Keratinocyte (primary cell): ENCODE measurements around the gene CXCR6. TPM values are rescaled to one million over a fixed set of nuclear protein-coding genes. Genes with fewer than 3 reads are reported as not detected.

Source experiments
- DNase-seq: peaks from one replicate; pipeline ENCODE4 v3.0.0-alpha.2; 2011; ENCODE audit warnings: low read depth, missing footprints, low spot score
- FAIRE-seq: peaks from 2 replicates; lab custom pipeline; 2011; peaks lifted over from hg19 to GRCh38; lab: Jason Lieb, UNC
- H2AFZ ChIP-seq: 2 replicates; pipeline ENCODE4 v1.6.0; 2012; ENCODE audit warnings: low read length, control low read depth, inconsistent platforms; ENCODE audit not compliant: control insufficient read depth
- H3K27ac ChIP-seq: 2 replicates; pipeline ENCODE4 v1.5.1; 2011; ENCODE audit warnings: low read length; ENCODE audit not compliant: control insufficient read depth, insufficient read depth
- H3K27me3 ChIP-seq: 3 replicates; pipeline ENCODE4 v1.6.0; 2011; ENCODE audit warnings: low read length; ENCODE audit not compliant: control insufficient read depth, insufficient read depth; ENCODE audit errors: extremely low read depth
- H3K36me3 ChIP-seq, 2 experiments: 2 replicates in 1 of 2; 3 replicates in 1 of 2; pipeline ENCODE4 v1.5.1; 2011; ENCODE audit warnings: low read length in 2 of 2, mild to moderate bottlenecking in 1 of 2; ENCODE audit not compliant: control insufficient read depth in 2 of 2, insufficient read depth in 2 of 2; ENCODE audit errors: extremely low read depth in 1 of 2
- H3K4me1 ChIP-seq: 3 replicates; pipeline ENCODE4 v1.5.1; 2011; ENCODE audit warnings: low read length; ENCODE audit not compliant: control insufficient read depth, insufficient read depth; ENCODE audit errors: extremely low read depth
- H3K4me2 ChIP-seq: 3 replicates; pipeline ENCODE4 v1.6.0; 2011; ENCODE audit warnings: low read depth, low read length; ENCODE audit not compliant: control insufficient read depth, insufficient read depth; ENCODE audit errors: extremely low read depth
- H3K4me3 ChIP-seq, 3 experiments: fragments of 200-600 bp in 1 of 3; sonication (generic) in 1 of 3; 2 replicates in 2 of 3; 3 replicates in 1 of 3; pipeline ENCODE4 v1.5.1; 2011 to 2016; ENCODE audit warnings: low read length in 3 of 3, mild to moderate bottlenecking in 3 of 3, control low read depth in 2 of 3, inconsistent platforms in 1 of 3, low read depth in 1 of 3, mixed read lengths in 1 of 3, mixed run types in 1 of 3, moderate library complexity in 1 of 3; ENCODE audit not compliant: control insufficient read depth in 2 of 3, insufficient read depth in 2 of 3; ENCODE audit errors: extremely low read depth in 1 of 3
- H3K79me2 ChIP-seq: 2 replicates; pipeline ENCODE4 v1.6.0; 2012; ENCODE audit warnings: low read length; ENCODE audit not compliant: control insufficient read depth, insufficient read depth
- H3K9ac ChIP-seq: 3 replicates; pipeline ENCODE4 v1.6.0; 2011; ENCODE audit warnings: low read length; ENCODE audit not compliant: control insufficient read depth, insufficient read depth; ENCODE audit errors: extremely low read depth
- H3K9me1 ChIP-seq: 3 replicates; pipeline ENCODE4 v1.6.0; 2011; ENCODE audit warnings: low read length; ENCODE audit not compliant: control insufficient read depth, insufficient read depth; ENCODE audit errors: extremely low read depth
- H3K9me3 ChIP-seq: 2 replicates; pipeline ENCODE4 v1.5.1; 2012; ENCODE audit warnings: low read depth, low read length; ENCODE audit not compliant: control insufficient read depth
- H4K20me1 ChIP-seq: 3 replicates; pipeline ENCODE4 v1.6.0; 2011; ENCODE audit warnings: low read length; ENCODE audit not compliant: control insufficient read depth, insufficient read depth; ENCODE audit errors: extremely low read depth
- EZH2 ChIP-seq: IDR thresholded peaks from one replicate; pipeline ENCODE4 v1.6.1; 2012; ENCODE audit warnings: inconsistent platforms, mild to moderate bottlenecking, low read length, moderate library complexity
- dilution Hi-C: fragments of 300-500 bp; cut with MboI; formaldehyde crosslinking; loops from one replicate; pipeline ENCODE4 v1.7.0; 2020; ENCODE audit warnings: low sequenced_read_pairs; ENCODE audit not compliant: extremely low pct_ligation_motif_present
- polyA plus RNA-seq, 5 experiments: library from polyadenylated mRNA; depleted of rRNA in 3 of 5; stranded (reverse) in 3 of 5; stranded (forward) in 1 of 5; unstranded in 1 of 5; fragments of >200 nt; gene quantifications; 1 replicate in 1 of 5; 2 replicates in 3 of 5; 3 replicates in 1 of 5; pipeline versions ENCODE4 v1.2.1 to v1.2.3, GENCODE V29; 2011 to 2012; ENCODE audit warnings: missing spikeins in 2 of 5, low read depth in 1 of 5, low replicate concordance in 1 of 5
- TF ChIP-seq, protein P1 (sequence below), 3 experiments: IDR thresholded peaks in 1 of 3; conservative IDR thresholded peaks in 1 of 3; optimal IDR thresholded peaks in 1 of 3; 2 replicates in 2 of 3; 3 replicates in 1 of 3; pipeline versions ENCODE3 to v1.5.1; 2011; ENCODE audit warnings: low read length in 3 of 3, mild to moderate bottlenecking in 3 of 3, moderate library complexity in 2 of 3, control low read depth in 1 of 3, inconsistent platforms in 1 of 3; ENCODE audit not compliant: insufficient read depth in 2 of 3; ENCODE audit errors: extremely low read depth in 1 of 3

The CXCR6 gene
- polyA plus RNA-seq, 1 donor (not counting 4 experiments of a cell fraction or from before 2014, with no cell fraction given) = not detected

DNA sequence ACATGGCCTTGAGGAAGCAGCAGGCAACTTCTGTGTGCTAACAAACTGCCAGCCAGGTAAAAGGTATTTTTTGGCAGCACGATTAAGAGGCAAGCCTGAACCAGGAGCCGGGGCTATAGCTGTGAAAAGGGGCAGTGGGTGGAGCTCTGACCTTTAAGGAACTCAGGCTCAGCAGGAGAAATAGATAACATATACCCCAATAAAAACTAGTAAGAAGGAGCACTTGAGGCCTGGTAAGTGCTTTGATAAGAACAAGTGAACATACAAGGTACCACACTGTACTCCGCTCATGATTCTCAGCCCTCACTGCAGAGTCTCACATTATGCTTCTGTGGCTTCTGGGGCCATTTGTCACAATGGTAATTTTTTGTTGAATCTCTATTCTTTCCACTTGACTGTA, 46.9 kb downstream of the CXCR6 start:
- dilution Hi-C loops = no loop called here
- no peak overlapping the region for H3K4me3 ChIP-seq
- FAIRE-seq = no peak

DNA sequence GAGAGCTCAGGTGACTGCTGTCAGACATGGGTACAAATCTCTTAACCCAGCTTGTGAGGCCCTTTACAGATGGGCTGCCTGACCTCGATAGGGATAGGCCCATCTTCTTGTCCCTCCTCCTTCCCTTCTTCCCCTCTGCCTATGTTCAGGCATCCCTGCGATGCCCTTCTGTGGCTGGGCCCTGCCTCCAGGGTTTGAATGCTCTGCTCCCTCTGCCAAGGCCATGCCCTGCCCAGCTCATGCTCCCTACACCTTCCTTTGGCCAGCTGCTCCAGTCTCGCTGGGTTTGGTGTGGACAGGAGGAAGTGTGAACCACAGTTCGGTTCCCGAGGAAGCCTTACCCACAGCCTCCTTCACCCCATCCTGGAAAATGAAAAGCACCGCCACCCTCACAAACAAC, 48.1 kb downstream of the CXCR6 start:
- no peak overlapping the region for H3K4me3 ChIP-seq
- peaks cover 2% of the 10 kb centered on the region for H3K79me2 ChIP-seq
- H4K20me1 ChIP-seq = no peaks in the 10 kb centered on the region
- H3K36me3 ChIP-seq = no peaks in the 10 kb centered on the region
- H3K9me1 ChIP-seq = no peaks in the 10 kb centered on the region
- dilution Hi-C loops = no loop called here
- FAIRE-seq (no peak), DNase-seq (no peak)
- no peak overlapping the region for H3K9ac ChIP-seq
- H3K4me2 ChIP-seq = no peak overlapping the region
- peaks cover 36% of the 10 kb centered on the region for H3K4me1 ChIP-seq
- H2AFZ ChIP-seq = no peak overlapping the region
- H3K27me3 ChIP-seq = no peaks in the 10 kb centered on the region
- TF ChIP-seq EZH2 = no peak
- TF ChIP-seq, protein P1, sequence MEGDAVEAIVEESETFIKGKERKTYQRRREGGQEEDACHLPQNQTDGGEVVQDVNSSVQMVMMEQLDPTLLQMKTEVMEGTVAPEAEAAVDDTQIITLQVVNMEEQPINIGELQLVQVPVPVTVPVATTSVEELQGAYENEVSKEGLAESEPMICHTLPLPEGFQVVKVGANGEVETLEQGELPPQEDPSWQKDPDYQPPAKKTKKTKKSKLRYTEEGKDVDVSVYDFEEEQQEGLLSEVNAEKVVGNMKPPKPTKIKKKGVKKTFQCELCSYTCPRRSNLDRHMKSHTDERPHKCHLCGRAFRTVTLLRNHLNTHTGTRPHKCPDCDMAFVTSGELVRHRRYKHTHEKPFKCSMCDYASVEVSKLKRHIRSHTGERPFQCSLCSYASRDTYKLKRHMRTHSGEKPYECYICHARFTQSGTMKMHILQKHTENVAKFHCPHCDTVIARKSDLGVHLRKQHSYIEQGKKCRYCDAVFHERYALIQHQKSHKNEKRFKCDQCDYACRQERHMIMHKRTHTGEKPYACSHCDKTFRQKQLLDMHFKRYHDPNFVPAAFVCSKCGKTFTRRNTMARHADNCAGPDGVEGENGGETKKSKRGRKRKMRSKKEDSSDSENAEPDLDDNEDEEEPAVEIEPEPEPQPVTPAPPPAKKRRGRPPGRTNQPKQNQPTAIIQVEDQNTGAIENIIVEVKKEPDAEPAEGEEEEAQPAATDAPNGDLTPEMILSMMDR (optimal IDR thresholded peaks at IDR 0.05 in 1 of 3, IDR thresholded peaks at IDR 0.05 in 1 of 3, conservative IDR thresholded peaks at IDR 0.05 in 1 of 3; ENCODE audit: extremely low read depth in 1 of 3, insufficient read depth in 2 of 3, low read length in 3 of 3) = no peak
- H3K27ac ChIP-seq = no peak overlapping the region
- no peaks in the 10 kb centered on the region for H3K9me3 ChIP-seq

More for the DNA sequence above, 46.9 kb downstream of the CXCR6 start:
- no peaks in the 10 kb centered on the region for H3K27me3 ChIP-seq
- H3K27ac ChIP-seq = no peak overlapping the region
- H3K36me3 ChIP-seq = no peaks in the 10 kb centered on the region
- TF ChIP-seq, protein P1 (optimal IDR thresholded peaks at IDR 0.05 in 1 of 3, IDR thresholded peaks at IDR 0.05 in 1 of 3, conservative IDR thresholded peaks at IDR 0.05 in 1 of 3; ENCODE audit: extremely low read depth in 1 of 3, insufficient read depth in 2 of 3, low read length in 3 of 3) = no peak
- H3K79me2 ChIP-seq = peaks cover 2% of the 10 kb centered on the region
- peaks cover 2% of the 10 kb centered on the region for H3K9me1 ChIP-seq
- no peak overlapping the region for H3K4me2 ChIP-seq
- no peak for DNase-seq
- H3K9me3 ChIP-seq = no peaks in the 10 kb centered on the region
- H3K4me1 ChIP-seq = peaks cover 33% of the 10 kb centered on the region
- no peak overlapping the region for H3K9ac ChIP-seq
- H4K20me1 ChIP-seq = no peaks in the 10 kb centered on the region
- no peak overlapping the region for H2AFZ ChIP-seq
